GM19455 (cell line): Measurements from ENCODE around the gene COL4A4.

ENCODE experiments used
- ATAC-seq: cut with Tn5 transposase; IDR thresholded peaks from one replicate; pipeline ENCODE4 v1.9.1; 2021; ENCODE audit not compliant: unreplicated experiment

The COL4A4 gene

GRCh38 chr2:227033471-227034148 is 130.4 kb downstream of the COL4A4 start:
- ATAC-seq = no peak

GRCh38 chr2:227031379-227031778 is 132.6 kb downstream of the COL4A4 start:
- no peak for ATAC-seq

GRCh38 chr2:227030789-227031188 is 133.2 kb downstream of the COL4A4 start:
- no peak for ATAC-seq

- ATAC-seq = no peak
These were observed 134.4 kb downstream of the COL4A4 start for GRCh38 chr2:227029426-227030105.

- no peak for ATAC-seq
These were observed 138.5 kb downstream of the COL4A4 start for GRCh38 chr2:227025510-227025909.

- no peak for ATAC-seq
These were observed 141.4 kb downstream of the COL4A4 start for GRCh38 chr2:227022608-227023007.

GRCh38 chr2:227020416-227020815 is 143.6 kb downstream of the COL4A4 start:
- no peak for ATAC-seq

- no peak for ATAC-seq
These were observed 147.1 kb downstream of the COL4A4 start for GRCh38 chr2:227016894-227017293.

GRCh38 chr2:227013881-227014280 is 150.1 kb downstream of the COL4A4 start:
- ATAC-seq = no peak

GRCh38 chr2:227013330-227013729 is 150.7 kb downstream of the COL4A4 start:
- no peak for ATAC-seq

GRCh38 chr2:227010433-227010832 is 153.6 kb downstream of the COL4A4 start:
- ATAC-seq = no peak

GRCh38 chr2:227007940-227008339 is 156.1 kb downstream of the COL4A4 start:
- no peak for ATAC-seq

GRCh38 chr2:227007148-227007547 is 156.9 kb downstream of the COL4A4 start:
- ATAC-seq = no peak

GRCh38 chr2:227006189-227006897 is 157.7 kb downstream of the COL4A4 start:
- no peak for ATAC-seq

- ATAC-seq = no peak
These were observed 159.5 kb downstream of the COL4A4 start for GRCh38 chr2:227004482-227004881.

- no peak for ATAC-seq
These were observed 163.9 kb downstream of the COL4A4 start for GRCh38 chr2:227000123-227000522.

- ATAC-seq = no peak
These were observed 164.3 kb downstream of the COL4A4 start for GRCh38 chr2:226999661-227000060.

- ATAC-seq = no peak
These were observed 168.4 kb downstream of the COL4A4 start for GRCh38 chr2:226995625-226996041.

- no peak for ATAC-seq
These were observed 169.2 kb downstream of the COL4A4 start for GRCh38 chr2:226994775-226995174.

GRCh38 chr2:226993171-226993570 is 170.8 kb downstream of the COL4A4 start:
- ATAC-seq = no peak

- no peak for ATAC-seq
These were observed 172.3 kb downstream of the COL4A4 start for GRCh38 chr2:226991663-226992062.

GRCh38 chr2:226985583-226985946 is 178.4 kb downstream of the COL4A4 start:
- ATAC-seq = no peak
